CD4-positive, alpha-beta T cell (primary cell): Measurements from ENCODE around the gene MUC4. TPM values are rescaled to one million over a fixed set of nuclear protein-coding genes. Genes with fewer than 3 reads are reported as not detected.

Experiments
- ATAC-seq: fragments of 200-7000 bp; cut with Tn5 transposase; one replicate; pipeline ENCODE4 v1.10.0; 2022; ENCODE audit warnings: mild to moderate bottlenecking; ENCODE audit not compliant: poor library complexity
- CTCF ChIA-PET: fragments of 350-600 bp; sonication (Branson Sonifier 250); formaldehyde crosslinking; loops from one replicate; lab custom pipeline; 2021; ENCODE audit warnings: antibody characterized with exemption, inconsistent platforms; lab: Charles Lee
- POLR2A ChIA-PET: fragments of 350-600 bp; sonication (Branson Sonifier 250); formaldehyde crosslinking; loops from one replicate; lab custom pipeline; 2021; ENCODE audit warnings: antibody characterized with exemption, inconsistent platforms; lab: Charles Lee
- DNase-seq, 14 experiments: peaks; one replicate each; pipeline ENCODE4 v3.0.0-alpha.2; 2013 to 2020; ENCODE audit warnings: mixed read lengths in 2 of 14
- H3K27ac ChIP-seq, 2 donors: one replicate each; pipeline versions ENCODE4 v1.5.1 to v1.7.0; 2013; ENCODE audit warnings: low read length in 2 of 2, low read depth in 1 of 2, mild to moderate bottlenecking in 1 of 2
- H3K27me3 ChIP-seq, 2 experiments: 1 replicate in 1 of 2; 2 replicates in 1 of 2; pipeline versions ENCODE4 v1.6.1 to v1.7.0; 2013; ENCODE audit warnings: low read length in 2 of 2, control low read depth in 1 of 2, mild to moderate bottlenecking in 1 of 2, moderate library complexity in 1 of 2; ENCODE audit not compliant: insufficient read depth in 2 of 2, control insufficient read depth in 1 of 2
- H3K36me3 ChIP-seq: one replicate; pipeline ENCODE4 v1.6.1; 2013; ENCODE audit warnings: low read length, control low read depth; ENCODE audit not compliant: insufficient read depth
- H3K4me1 ChIP-seq: one replicate; pipeline ENCODE4 v1.6.1; 2013; ENCODE audit warnings: low read length, control low read depth; ENCODE audit not compliant: insufficient read depth
- H3K4me3 ChIP-seq: one replicate; pipeline ENCODE4 v1.5.1; 2013; ENCODE audit warnings: mild to moderate bottlenecking, low read length, moderate library complexity
- H3K9me3 ChIP-seq, 2 experiments: 1 replicate in 1 of 2; 2 replicates in 1 of 2; pipeline versions ENCODE4 v1.6.1 to v1.7.0; 2013; ENCODE audit warnings: low read length in 2 of 2, mild to moderate bottlenecking in 2 of 2, control low read depth in 1 of 2, moderate library complexity in 1 of 2; ENCODE audit not compliant: control insufficient read depth in 1 of 2, insufficient read depth in 1 of 2
- H3K27ac Mint-ChIP-seq: one replicate; pipeline ENCODE4 v1.8.0; 2020; ENCODE audit warnings: mixed read lengths
- H3K27me3 Mint-ChIP-seq: one replicate; pipeline ENCODE4 v1.8.0; 2021; ENCODE audit warnings: mixed read lengths
- H3K36me3 Mint-ChIP-seq: one replicate; pipeline ENCODE4 v1.8.0; 2021; ENCODE audit warnings: low read depth, mixed read lengths
- H3K4me1 Mint-ChIP-seq: one replicate; pipeline ENCODE4 v1.8.0; 2021; ENCODE audit warnings: low read depth, mixed read lengths
- H3K4me3 Mint-ChIP-seq: one replicate; pipeline ENCODE4 v1.8.0; 2020; ENCODE audit warnings: mild to moderate bottlenecking, mixed read lengths
- H3K9me3 Mint-ChIP-seq: one replicate; pipeline ENCODE4 v1.8.0; 2020; ENCODE audit warnings: mixed read lengths
- CTCF ChIP-seq: fragments of 200-600 bp; IDR thresholded peaks from one replicate; pipeline ENCODE4 v1.8.0; 2022; ENCODE audit warnings: antibody characterized with exemption, mild to moderate bottlenecking
- intact Hi-C, 2 experiments: fragments of 100-400 bp; cut with DNase I in 1 of 2; cut with micrococcal nuclease in 1 of 2; formaldehyde crosslinking; loops; one replicate each; pipeline versions ENCODE4 v1.15.1 to v1.9.0; 2023 to 2025; cut with DNase I, micrococcal nuclease
- total RNA-seq, 174 experiments: library from RNA in 2 of 174; stranded (reverse) in 2 of 174; gene quantifications; one replicate each; pipeline ENCODE4 v1.2.3 and lab custom pipeline; 2021 to 2026

MUC4 gene
- total RNA-seq, 2 experiments from 2014 or later: not detected

GRCh38 chr3:195699860-195700259, 111.9 kb downstream of the MUC4 start:
- H3K27ac ChIP-seq: no peak overlapping the region
- ATAC-seq (no peak), DNase-seq (no peak)
- peaks cover 23% of the 10 kb centered on the region for H3K36me3 ChIP-seq
- no peaks in the 10 kb centered on the region for H3K9me3 ChIP-seq
- H3K4me3 ChIP-seq: no peak overlapping the region
- intact Hi-C loops: no loop called here
- TF ChIP-seq CTCF: no peak
- no peaks in the 10 kb centered on the region for H3K27me3 Mint-ChIP-seq
- no peak overlapping the region for H3K4me3 Mint-ChIP-seq
- H3K4me1 Mint-ChIP-seq: no peaks in the 10 kb centered on the region
- H3K4me1 ChIP-seq: no peaks in the 10 kb centered on the region
- POLR2A ChIA-PET: no interaction called here
- H3K27me3 ChIP-seq: no peaks in the 10 kb centered on the region
- no peak overlapping the region for H3K27ac Mint-ChIP-seq
- CTCF ChIA-PET: no interaction called here
- H3K9me3 Mint-ChIP-seq: no peaks in the 10 kb centered on the region
- H3K36me3 Mint-ChIP-seq: peaks cover 25% of the 10 kb centered on the region

GRCh38 chr3:195699388-195699771, 112.3 kb downstream of the MUC4 start:
- Histone ChIP-seq H3K4me3 (no peak overlapping the region), H3K27ac (no peak overlapping the region), H3K4me1 (no peaks in the 10 kb centered on the region), H3K36me3 (peaks cover 28% of the 10 kb centered on the region), H3K9me3 (no peaks in the 10 kb centered on the region), H3K27me3 (no peaks in the 10 kb centered on the region)
- Mint-ChIP-seq H3K4me3 (no peak overlapping the region), H3K4me1 (no peaks in the 10 kb centered on the region), H3K9me3 (no peaks in the 10 kb centered on the region), H3K36me3 (peaks cover 25% of the 10 kb centered on the region), H3K27ac (no peak overlapping the region), H3K27me3 (no peaks in the 10 kb centered on the region)
- ChIA-PET CTCF (no interaction called here), POLR2A (no interaction called here)
- DNase-seq: no peak
- no peak for TF ChIP-seq CTCF
- intact Hi-C loops: no loop called here
- ATAC-seq: no peak

- no peaks in the 10 kb centered on the region for H3K27me3 ChIP-seq
- Mint-ChIP-seq H3K36me3 (peaks cover 29% of the 10 kb centered on the region), H3K9me3 (no peaks in the 10 kb centered on the region), H3K4me1 (no peaks in the 10 kb centered on the region), H3K27ac (peak overlapping the region; percentile 9), H3K4me3 (no peak overlapping the region), H3K27me3 (no peaks in the 10 kb centered on the region)
- DNase-seq: no peak
- no peaks in the 10 kb centered on the region for H3K9me3 ChIP-seq
- H3K4me3 ChIP-seq: no peak overlapping the region
- TF ChIP-seq CTCF: no peak
- peaks cover 33% of the 10 kb centered on the region for H3K36me3 ChIP-seq
- H3K4me1 ChIP-seq: no peaks in the 10 kb centered on the region
- ATAC-seq: no peak
- intact Hi-C loops: no loop called here
- ChIA-PET POLR2A (no interaction called here), CTCF (no interaction called here)
- H3K27ac ChIP-seq: no peak overlapping the region
These were observed 112.9 kb downstream of the MUC4 start for GRCh38 chr3:195698647-195699387.
